Fibroblast of lung (primary cell): Measurements from ENCODE around the gene HUNK.

Source experiments
- EZH2 ChIP-seq: IDR thresholded peaks from 2 replicates; pipeline ENCODE4 v1.5.1; 2012; ENCODE audit warnings: low read length, control low read depth, mild to moderate bottlenecking; ENCODE audit errors: missing control alignments
- TF ChIP-seq, protein P1 (sequence below), 2 donors: IDR thresholded peaks in 1 of 2; conservative IDR thresholded peaks in 1 of 2; 1 replicate in 1 of 2; 2 replicates in 1 of 2; pipeline ENCODE4 v1.5.1; 2011 to 2012; ENCODE audit warnings: low read length in 2 of 2, control low read depth in 1 of 2, inconsistent platforms in 1 of 2, low read depth in 1 of 2, mild to moderate bottlenecking in 1 of 2

DNA sequence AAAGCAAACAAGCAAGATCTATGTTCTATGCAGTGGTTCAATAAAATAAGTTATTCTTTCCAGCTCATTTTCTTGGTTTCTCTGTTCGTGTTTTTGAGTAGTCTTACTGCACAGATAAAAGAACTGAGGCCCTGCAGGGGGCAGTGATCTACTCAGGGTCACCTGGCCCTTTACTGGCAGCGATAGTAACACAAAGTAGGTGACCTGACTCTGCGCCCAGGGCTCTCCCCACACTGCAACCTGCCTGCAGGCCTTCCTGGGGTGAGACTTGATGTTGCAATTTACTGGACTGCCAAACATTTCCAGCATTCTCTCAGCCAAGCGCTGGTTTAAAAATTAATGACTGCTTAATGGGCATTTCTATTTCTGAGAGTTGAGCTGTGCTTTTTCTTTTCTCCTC is 110.3 kb downstream of the HUNK start:
- TF ChIP-seq, protein P1, sequence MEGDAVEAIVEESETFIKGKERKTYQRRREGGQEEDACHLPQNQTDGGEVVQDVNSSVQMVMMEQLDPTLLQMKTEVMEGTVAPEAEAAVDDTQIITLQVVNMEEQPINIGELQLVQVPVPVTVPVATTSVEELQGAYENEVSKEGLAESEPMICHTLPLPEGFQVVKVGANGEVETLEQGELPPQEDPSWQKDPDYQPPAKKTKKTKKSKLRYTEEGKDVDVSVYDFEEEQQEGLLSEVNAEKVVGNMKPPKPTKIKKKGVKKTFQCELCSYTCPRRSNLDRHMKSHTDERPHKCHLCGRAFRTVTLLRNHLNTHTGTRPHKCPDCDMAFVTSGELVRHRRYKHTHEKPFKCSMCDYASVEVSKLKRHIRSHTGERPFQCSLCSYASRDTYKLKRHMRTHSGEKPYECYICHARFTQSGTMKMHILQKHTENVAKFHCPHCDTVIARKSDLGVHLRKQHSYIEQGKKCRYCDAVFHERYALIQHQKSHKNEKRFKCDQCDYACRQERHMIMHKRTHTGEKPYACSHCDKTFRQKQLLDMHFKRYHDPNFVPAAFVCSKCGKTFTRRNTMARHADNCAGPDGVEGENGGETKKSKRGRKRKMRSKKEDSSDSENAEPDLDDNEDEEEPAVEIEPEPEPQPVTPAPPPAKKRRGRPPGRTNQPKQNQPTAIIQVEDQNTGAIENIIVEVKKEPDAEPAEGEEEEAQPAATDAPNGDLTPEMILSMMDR (conservative IDR thresholded peaks at IDR 0.05 in 1 of 2, IDR thresholded peaks at IDR 0.05 in 1 of 2; ENCODE audit: low read depth in 1 of 2, low read length in 2 of 2) = no peak
- no peak for TF ChIP-seq EZH2
